ENCODE results near the gene CSNK2B. TPM values are rescaled to one million over a fixed set of nuclear protein-coding genes. Genes with fewer than 3 reads are reported as not detected.

The CSNK2B gene
- total RNA-seq = 100 to 1,000 TPM; 381 to 429 (median 403) TPM

- H3K9me3 ChIP-seq = no peaks in the 10 kb centered on the region
- no peaks in the 10 kb centered on the region for H3K27me3 ChIP-seq
- peaks cover 42% of the 10 kb centered on the region for H3K36me3 ChIP-seq
- TF ChIP-seq CTCF (IDR thresholded peaks at IDR 0.05) = no peak
- TF ChIP-seq POLR2A (IDR thresholded peaks at IDR 0.05) = peak; percentile 53 to 76
- peak in 2 of 3 donors; percentile 71 to 76 for TF ChIP-seq POLR2AphosphoS5 (IDR thresholded peaks at IDR 0.05)
- peak; percentile 100 for DNase-seq (ENCODE audit: low spot score in 2 of 2)
- 2% methylated on average over 55 of the region's 63 CpGs for WGBS
- H3K4me3 ChIP-seq = peak within 1 kb of the TSS; percentile 84
- peak within 1 kb of the TSS; percentile 98 for H3K27ac ChIP-seq
- H3K4me1 ChIP-seq = peaks cover 59% of the 10 kb centered on the region
Measured at GRCh38 chr6:31665501-31666336, at the start of gene CSNK2B. CSNK2B (plus strand) TSS chr6:31666080; CDS start chr6:31666832, 752 bp downstream.

- no peak for DNase-seq (ENCODE audit: low spot score in 2 of 2)
- H3K36me3 ChIP-seq = no peaks in the 10 kb centered on the region
- no peaks in the 10 kb centered on the region for H3K9me3 ChIP-seq
- H3K27me3 ChIP-seq = no peaks in the 10 kb centered on the region
- 88% methylated on average over 2 of the region's 2 CpGs for WGBS
- peaks cover 14% of the 10 kb centered on the region for H3K4me1 ChIP-seq
- TF ChIP-seq POLR2A (IDR thresholded peaks at IDR 0.05) (no peak), EP300 (IDR thresholded peaks at IDR 0.05) (no peak), CTCF (IDR thresholded peaks at IDR 0.05) (no peak), POLR2AphosphoS5 (IDR thresholded peaks at IDR 0.05) (no peak)
- H3K4me3 ChIP-seq = no peak overlapping the region
- H3K27ac ChIP-seq = no peak overlapping the region
Measured at GRCh38 chr6:31617010-31617409, 48.9 kb upstream of the CSNK2B start.

- H3K27me3 ChIP-seq = no peaks in the 10 kb centered on the region
- peaks cover 24% of the 10 kb centered on the region for H3K4me1 ChIP-seq
- H3K36me3 ChIP-seq = peaks cover 17% of the 10 kb centered on the region
- no peaks in the 10 kb centered on the region for H3K9me3 ChIP-seq
- WGBS = under 1% methylated on average over 50 of the region's 50 CpGs
- H3K27ac ChIP-seq = peak overlapping the region; percentile 96
- peak; percentile 79 to 92 for TF ChIP-seq POLR2A (IDR thresholded peaks at IDR 0.05)
- TF ChIP-seq CTCF (IDR thresholded peaks at IDR 0.05) = no peak
- TF ChIP-seq POLR2AphosphoS5 (IDR thresholded peaks at IDR 0.05) = peak; percentile 4 to 87 (median 85)
- H3K4me3 ChIP-seq = peak overlapping the region; percentile 65
- DNase-seq (ENCODE audit: low spot score in 2 of 2) = peak; percentile 99 to 100
Measured at GRCh38 chr6:31619805-31620585, 45.9 kb upstream of the CSNK2B start.

- peaks cover 25% of the 10 kb centered on the region for H3K36me3 ChIP-seq
- 0% methylated on average over 32 of the region's 67 CpGs for WGBS
- peak; percentile 91 to 98 for DNase-seq (ENCODE audit: low spot score in 2 of 2)
- no peaks in the 10 kb centered on the region for H3K27me3 ChIP-seq
- H3K9me3 ChIP-seq = no peaks in the 10 kb centered on the region
- peak within 1 kb of the TSS; percentile 96 for H3K27ac ChIP-seq
- peak within 1 kb of the TSS; percentile 65 for H3K4me3 ChIP-seq
- H3K4me1 ChIP-seq = peaks cover 24% of the 10 kb centered on the region
- TF ChIP-seq CTCF (IDR thresholded peaks at IDR 0.05) (no peak), EP300 (IDR thresholded peaks at IDR 0.05) (no peak), POLR2A (IDR thresholded peaks at IDR 0.05) (peak in 1 of 2 donors; percentile 73), POLR2AphosphoS5 (IDR thresholded peaks at IDR 0.05) (peak in 2 of 3 donors; percentile 14 to 32)
Measured at GRCh38 chr6:31620586-31621319, 45.1 kb upstream of the CSNK2B start, which contains the start of gene PRRC2A. PRRC2A (plus strand) TSS chr6:31620715; CDS start chr6:31622790, 2,075 bp downstream.

All from suprapubic skin (tissue), 4 donors.